ENCODE data around the gene TVP23A.
"Not testable (repeated sequence)": the region's sequence is repeated elsewhere in the genome, so short reads cannot be mapped to it uniquely, and the experiment has no call there.

The TVP23A gene

DNA sequence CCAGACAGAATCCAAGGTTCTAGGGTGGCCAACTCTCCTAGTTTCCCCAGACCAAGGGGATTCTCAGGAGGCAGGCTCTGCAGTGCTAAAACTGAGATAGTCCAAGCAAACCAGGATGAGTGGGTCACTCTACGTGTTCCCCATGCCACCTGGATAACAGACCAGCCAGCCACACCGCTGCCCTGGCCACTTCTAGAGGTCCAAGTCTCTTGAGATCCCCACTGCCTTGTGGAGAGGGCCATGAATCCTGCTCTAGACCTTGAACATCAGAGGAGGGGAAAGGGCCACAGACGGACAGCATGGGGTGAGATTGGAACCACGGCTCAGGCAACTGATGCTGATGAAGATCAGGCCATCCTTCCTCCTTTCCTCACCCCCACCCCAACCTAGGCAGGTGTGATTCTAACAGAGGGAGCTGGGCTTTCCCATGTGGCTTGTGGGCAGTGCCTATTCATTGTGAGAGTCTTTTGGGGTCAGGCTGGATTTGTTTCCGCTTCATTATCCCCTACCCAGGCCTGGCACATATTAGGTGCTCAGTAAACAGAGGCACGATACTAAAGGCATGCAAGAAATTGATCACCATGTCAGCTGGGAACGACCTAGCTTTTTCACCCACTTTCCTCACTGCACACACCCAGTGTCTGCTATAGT is 16.8 kb upstream of the TVP23A start:
- peak; percentile 28 for DNase-seq

DNA sequence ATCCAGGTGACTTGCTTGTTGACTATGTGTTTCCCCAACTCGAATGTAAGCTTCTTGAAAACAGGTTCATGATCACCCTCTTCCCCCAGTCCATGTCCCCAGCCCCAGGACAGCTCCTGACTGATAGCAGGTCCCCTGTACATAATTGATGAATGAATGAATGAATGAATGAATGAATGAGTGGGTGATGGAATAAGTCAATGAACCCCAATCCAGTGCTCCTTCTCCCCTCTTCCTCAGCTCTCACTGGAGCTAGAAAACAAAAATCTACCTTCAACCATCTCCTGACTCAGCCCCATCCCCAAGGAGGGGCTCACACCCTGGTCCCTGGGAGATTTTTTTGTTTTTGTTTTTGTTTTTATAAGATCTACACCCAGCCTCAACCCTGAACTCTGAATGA is 16.2 kb upstream of the TVP23A start:
- DNase-seq, result no peak

DNA sequence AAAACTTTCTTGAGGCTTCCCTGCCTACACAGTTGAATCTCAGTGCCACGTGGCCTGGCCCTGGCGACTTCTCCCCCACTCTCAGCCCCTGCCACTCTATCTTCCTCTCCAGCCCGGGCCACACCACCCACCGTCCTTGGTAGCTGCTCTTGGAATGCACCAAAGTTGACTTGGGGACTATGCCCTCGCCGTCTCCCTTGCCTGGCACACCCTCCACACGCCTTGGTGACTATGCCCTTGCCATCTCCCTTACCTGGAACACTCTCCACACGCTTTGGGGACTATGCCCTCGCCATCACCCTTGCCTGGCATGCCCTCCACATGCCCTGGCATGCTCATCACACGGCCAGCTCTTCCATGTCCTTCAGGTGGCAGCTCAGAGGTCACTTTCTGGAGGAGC is 15.5 kb upstream of the TVP23A start:
- no peak for DNase-seq

DNA sequence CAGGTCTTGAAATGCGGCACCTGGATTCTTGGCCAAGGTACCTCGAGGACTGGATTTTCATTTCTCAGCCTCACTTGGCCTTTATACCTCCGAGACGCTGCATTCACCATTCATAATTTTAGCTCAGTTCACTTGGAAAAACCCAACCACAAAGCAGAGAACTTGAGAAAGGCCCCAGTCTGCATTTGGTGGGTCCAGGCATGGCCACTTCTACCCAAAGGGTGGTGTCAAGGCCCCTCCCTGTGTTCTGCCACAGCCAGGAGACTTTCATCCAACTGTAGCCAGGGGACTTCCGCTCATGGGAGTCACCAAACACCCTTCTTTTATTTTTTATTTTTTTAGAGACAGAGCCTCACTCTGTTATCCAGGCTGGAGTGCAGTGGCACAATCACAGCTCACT is 14.7 kb upstream of the TVP23A start:
- no peak for DNase-seq

DNA sequence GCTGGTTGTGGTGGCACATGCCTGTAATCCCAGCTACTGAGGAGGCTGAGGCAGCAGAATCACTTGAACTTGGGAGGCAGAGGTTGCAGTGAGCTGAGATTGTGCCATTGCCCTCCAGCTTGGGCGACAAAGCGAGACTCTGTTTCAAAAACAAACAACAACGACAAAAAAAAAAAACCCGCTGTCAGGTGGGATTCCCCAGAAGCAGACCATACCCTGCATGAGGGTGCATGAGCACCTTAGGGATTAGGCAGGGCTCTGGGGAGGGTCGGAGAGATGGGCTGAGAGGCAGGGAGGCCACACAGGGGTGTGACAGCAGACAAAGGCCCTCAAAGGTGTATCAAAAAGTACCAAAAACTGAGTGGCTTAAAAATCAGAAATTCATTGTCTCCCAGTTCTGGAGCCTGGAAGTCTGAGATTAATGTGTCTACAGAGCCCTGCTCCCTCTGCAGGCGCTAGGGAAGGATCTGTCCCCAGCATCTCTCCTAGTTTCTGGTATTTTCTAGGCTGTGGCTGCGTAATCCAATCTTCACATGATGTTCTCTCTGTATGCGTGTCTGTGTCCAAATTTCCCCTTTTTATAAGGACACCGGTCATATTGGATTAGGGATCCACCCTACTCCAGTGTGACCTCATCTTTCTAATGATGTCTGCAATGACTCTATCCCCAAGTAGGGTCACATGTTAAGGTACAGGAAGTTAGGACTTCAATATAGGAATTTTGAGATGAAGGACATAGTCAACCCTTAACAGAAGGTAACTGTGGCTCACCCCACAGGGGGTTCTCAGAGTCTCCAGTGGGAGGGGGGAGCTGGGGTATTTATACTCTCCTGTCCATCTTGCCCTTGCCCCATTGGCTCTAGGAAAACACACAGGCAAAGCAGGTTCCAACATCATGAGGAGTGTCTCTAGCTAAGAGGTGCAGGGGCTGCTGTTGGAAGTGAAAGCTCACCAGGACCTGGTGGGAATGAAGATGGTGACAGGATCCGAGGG is 13.6 kb upstream of the TVP23A start:
- DNase-seq, result no peak

DNA sequence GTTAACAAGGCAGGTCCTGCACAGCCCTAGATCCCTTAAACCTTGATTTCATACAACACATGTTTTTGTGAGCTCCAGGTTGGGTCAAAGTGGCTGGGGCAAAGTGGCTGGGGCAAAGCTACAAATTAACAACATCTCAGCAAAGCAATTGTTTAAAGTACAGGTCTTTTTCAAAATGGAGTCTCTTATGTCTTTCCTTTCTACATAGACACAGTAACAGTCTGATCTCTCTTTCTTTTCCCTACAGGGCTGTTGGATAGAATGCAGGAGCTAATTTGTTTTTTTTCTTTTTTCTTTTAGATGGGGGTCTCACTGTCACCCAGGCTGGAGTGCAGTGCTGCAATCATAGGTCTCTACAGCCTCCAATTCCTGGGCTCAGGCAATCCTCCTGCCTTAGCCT is 11.6 kb upstream of the TVP23A start:
- not testable (repeated sequence) for DNase-seq

DNA sequence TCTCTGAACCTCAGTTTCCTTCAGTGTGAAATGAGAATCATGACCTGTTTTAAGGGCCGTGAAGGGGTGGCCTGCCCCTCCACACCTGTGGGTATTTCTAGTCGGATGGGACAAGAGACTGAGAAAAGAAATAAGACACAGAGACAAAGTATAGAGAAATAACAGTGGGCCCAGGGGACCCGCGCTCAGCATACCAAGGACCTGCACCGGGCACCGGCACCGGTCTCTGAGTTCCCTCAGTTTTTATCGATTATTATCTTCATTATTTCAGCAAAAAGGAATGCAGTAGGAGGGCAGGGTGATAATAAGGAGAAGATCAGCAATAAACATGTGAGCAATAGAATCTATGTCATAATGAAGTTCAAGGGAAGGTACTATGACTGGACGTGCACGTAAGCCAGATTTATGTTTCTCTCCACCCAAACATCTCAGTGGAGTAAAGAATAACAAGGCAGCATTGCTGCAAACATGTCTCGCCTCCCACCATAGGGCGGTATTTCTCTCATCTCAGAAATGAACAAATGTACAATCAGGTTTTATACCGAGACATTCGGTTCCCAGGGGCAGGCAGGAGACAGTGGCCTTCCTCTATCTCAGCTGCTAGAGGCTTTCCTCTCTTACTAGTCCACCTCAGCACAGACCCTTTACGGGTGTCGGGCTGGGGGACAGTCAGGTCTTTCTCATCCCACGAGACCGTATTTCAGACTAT is 10.9 kb upstream of the TVP23A start:
- not testable (repeated sequence) for DNase-seq

DNA sequence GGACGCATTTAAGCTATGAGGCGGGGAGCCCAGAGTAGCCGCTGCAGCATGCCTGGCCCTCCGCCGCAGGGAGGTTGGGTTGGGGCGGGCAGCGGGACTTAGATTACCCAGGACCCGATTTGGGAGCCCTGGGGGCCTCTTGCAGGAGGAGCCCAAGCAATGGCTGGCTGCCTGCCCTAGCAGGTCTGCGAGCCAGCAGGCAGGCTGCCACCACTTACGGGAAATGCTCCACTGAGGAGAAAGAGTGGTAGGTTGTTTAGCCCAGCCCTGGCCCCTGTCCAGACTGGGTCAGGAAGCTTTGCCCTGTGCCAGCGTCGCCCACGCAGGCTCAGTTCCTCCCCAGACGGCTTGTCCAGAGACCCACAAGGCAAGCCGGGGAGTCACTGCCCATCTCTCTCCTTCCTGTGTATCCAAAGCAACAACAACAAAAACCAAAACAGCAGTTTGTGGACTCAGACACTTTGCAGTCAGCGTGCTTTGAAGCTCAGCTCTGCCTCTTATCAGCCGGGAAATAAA is 10.3 kb upstream of the TVP23A start:
- no peak for DNase-seq

DNA sequence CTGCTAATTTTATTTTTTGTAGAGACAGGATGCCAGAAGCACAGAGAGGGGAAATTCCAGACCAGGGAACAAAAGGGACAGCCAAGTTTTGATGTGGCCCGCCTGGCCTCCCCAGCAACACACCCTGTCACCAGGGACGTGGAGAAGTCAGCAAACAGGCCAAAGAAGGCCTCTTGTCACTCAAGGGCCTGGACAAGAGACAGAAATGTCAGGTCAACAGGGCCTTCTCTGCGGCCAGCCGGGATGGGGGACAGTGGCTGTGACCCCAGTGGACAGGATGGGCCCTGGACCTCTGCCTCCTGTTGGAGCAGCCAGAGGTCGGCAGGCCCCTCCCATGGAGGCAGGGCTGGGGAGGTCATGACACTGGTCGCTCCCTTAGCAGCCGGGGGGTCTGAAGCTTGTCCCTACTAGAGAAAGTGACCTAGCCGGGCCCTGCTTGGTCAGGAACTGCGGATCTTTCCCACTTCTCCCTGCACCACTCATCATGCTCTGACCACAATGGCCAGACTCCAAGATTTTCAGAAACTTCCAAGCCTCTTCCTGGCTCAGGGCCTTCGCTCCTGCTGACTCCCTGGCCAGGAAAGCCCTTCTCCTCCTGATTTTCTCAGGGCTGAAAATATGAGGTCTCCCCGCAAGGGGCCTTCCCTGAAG is 9.2 kb upstream of the TVP23A start:
- DNase-seq, result no peak

DNA sequence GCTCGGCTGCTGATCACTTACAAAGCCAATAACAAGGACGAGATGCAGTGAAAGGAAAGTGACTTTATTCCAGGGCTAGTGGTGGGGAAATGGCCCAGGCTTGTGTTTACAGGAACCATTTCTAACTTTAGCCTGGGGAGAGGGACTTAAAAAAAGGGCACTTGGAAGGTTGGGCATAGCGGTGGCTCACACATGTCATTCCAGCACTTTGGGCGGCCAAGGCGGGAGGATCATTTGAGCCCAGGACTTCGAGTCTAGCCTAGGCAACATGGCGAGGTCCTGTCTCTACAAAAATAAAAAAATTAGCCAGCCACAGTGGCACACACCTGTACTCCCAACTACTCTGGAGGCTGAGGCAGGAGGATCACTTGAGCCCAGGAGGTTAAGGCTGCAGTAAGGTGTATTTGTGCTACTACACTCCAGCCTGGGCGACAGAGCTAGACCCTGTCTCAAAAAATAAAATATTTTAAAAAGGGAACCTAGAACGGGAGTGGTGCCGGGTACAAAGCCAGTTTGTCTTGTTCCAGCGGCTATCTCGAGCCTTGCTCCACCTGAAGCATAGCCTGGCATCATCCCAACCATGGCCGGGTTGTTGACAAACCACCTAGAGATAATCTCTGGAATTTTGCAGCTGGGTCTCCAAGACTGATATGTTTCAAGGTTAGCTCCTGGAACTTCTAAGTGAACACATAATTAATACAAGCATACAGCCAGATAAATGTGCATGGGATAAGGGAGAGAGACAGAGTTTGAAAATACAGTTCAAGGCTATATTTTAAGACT is 5.7 kb upstream of the TVP23A start:
- DNase-seq, result no peak

DNA sequence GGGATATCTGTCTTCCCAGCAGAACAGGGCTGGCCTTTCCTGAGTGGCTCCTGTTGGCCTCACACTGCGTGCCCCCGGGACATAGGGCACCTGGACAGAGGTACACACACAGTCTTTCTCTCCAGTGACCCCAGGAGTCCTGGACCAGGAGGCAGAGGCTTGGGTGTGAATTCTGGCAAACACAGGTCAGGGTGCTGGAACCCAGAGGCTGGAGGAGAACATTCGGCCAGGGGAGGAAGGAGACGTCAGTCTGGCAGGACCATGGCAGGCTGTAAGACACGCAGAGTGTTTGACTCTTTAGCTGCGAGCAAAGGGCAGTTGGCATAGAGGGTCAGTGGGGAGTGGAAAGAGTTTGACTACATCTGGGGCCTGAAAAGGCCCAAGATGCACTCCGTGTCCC is 4.1 kb upstream of the TVP23A start:
- DNase-seq, result no peak

DNA sequence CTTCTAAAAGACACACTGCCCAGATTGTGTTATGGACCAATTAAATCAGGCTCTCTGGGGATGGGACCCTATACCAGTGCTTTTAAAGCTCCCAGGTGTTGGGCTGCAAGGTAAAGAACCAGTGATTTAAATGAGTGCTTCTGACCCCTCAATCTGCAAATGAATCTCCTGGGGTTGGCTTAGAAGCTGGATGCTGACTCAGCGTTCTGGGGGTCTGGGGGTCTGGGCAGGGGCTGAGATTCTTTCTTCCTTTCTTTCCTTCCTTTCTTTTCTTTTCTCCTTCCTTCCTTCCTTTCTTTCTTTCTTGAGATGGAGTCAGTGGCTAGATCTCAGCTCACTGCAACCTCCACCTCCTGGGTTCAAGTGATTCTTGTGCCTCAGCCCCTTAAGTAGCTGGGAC is 2.0 kb upstream of the TVP23A start:
- DNase-seq, result no peak

DNA sequence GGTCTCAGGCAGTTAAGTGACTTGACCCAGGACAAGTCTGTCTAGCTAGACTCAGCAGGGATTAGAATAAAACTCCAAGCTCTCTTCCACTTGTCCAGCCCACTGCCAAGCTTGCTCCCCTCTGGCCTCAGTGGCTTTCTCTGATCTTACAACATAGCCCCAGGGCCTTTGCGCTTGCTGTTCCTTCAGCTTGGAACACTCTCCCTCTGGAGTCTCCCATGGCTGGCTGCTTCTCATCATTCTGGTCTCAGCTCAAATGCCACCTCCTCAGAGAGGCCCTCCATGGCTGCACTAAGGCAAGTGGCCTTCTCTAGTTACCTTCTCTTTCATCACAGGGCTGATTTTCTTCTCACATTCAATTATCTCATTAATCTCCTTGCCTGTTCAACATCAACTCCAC is 1.1 kb downstream of the TVP23A start:
- DNase-seq, result no peak

DNA sequence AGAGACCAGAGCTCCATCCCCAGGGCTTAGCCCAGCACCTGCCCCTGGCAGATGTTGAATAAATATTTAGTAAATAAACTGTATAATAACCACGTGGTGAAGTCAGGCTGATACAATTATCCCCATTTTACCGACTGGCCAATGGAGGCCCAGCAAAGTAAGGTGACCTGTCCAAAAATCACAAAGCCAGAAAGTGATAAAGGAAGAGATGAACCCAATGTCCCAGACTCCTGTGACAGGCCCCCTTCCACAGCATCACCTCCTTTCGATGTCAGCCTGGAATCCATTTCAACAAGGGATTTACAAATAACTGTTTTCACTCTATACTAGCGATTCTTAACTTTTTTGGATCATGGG is 5.5 kb downstream of the TVP23A start:
- no peak for DNase-seq

DNA sequence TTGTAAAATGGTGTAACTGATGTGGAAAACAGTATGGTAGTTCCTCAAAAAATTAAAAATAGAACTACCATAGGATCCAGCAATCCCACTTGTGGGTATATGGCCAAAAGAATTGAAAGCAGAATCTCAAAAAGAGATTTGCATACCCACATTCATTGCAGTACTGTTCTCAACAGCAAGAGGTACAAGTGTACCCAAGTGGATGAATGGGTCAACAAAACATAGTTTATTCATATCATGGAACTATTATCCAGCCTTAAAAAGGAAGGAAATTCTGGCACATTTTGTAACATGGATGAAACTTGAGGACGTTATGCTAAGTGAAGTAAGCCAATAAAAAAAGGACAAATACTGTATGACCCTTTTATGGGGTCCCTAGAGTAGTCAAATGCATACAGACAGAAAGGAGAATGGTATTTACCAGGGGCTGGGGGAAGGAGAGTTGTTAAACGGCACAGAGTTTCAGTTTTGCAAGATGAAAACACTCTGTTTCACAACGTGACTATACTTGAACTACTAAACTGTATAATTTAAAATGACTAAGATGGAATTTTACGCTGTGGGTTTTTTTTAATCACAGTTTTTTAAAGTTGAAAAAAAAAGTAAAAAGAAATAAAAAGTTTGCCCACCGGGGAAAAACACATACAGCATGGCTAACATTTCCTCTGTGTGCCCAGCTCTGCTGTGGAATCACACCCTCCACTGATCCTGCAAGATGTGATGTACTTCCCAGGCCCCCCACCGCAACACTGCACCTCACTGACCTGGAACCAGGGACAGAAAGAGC is 6.1 kb downstream of the TVP23A start:
- no peak for DNase-seq

DNA sequence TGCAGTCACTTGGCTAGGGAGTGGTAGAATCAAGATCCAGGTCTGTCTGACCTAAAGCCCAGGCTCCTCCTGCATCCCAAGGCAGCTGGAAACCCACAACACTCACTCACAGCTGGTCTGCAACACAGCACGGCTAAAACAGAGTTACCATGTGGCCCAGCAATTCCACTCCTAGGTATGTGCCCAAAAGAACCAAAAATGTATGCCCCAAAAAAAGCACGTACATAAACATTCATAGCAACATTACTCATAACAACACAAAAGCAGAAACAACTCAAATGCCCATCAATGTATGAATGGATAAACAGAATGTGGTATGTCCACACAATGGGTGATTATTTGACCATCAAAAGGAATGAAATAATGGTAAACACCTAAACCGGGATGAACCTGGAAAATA is 8.9 kb downstream of the TVP23A start:
- no peak for DNase-seq

DNA sequence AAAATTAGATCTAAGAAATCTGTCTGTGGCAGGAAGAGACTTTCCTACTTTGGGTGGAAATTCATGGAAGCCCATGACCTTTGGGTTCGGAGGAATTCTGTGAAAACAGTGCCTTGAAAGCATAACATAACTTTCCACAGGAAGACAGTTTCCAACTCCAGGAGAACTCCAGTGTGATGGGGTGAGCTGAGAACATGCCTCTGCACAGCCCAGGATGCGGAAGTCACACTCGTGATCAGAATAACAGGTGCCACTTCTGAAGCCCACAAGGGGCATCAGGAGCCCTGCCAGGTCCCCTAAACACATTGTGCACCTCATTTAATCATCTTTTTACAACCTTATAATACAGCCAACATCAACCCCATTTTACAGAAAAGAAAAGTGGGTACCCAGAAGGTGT is 9.7 kb downstream of the TVP23A start:
- no peak for DNase-seq

DNA sequence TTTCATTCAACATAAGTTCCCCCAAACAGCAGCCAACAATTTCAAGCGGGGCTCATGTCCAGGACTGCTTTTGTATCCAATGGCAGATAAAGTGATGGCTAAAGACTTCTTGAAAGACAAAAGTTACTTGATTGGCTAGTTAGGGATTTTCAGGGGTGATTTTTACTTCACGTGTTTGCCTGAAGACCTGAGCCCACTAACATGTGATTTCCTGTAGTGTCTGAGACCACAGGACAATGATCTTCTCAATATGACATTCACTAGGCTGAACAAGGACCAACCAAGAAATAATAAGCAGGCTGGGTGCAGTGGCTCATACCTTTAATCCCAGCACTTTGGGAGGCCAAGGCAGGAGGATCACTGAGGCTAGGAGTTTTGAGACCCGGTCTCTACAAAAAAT is 10.4 kb downstream of the TVP23A start:
- DNase-seq, result no peak

DNA sequence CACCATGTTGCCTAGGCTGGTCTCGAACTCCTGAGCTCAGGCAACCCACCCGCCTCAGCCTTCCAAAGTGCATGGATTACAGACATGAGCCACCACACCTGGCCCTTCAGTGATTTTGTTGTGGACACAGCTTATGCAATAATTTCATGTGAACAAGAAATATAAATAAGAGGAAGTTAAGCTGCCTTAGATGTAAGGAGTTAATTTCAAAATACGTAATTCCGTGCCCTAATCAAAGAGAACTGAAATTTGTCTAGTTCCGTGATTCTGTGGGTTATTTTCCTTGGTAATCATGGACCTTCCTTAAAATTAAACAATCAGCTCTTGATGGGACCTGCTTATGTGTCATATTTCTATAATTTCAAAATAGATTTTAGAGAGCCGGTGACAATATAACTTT is 11.9 kb downstream of the TVP23A start:
- DNase-seq, result no peak

DNA sequence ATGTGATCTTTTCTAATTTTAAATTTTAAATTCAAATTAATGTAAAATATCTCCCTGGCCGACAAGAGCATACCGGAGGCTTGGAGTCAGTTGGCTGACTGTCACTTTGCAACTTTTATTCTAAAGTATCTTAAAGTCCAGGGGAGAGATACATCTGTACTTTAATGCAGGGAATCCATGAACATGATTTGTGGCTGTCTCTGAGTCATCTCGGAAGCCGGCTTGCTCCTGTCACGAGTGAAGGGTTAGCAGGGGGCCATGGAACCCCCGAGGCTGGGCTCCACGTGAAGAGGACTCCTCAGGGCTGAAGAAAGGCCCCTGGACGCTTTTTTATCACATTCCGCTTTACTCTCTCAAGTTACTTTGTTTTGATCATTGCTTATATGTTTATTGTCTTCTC is 13.3 kb downstream of the TVP23A start:
- DNase-seq, result no peak

DNA sequence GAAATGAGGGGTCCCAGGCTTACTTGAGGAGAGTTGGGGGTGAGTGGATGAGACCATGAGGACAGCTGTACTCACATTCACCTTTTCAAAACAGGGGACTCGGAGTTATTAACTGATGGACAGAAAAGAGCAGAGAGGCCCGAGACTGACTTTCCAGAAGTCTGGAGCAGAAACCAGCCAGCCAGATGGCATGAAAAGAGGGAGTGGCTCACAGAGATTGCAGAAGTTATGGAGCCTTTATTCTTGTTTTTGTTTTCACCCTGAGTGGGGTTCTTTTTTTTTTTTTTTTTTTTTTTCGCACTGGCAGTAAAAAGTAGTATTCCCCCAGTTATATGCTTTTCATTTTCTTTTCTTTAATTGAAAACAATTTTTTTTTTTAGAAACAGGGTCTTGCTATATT is 18.9 kb downstream of the TVP23A start:
- DNase-seq, result no peak
